ENCODE data around the gene TMEM106A. TPM values are rescaled to one million over a fixed set of nuclear protein-coding genes. Genes with fewer than 3 reads are reported as not detected.
"Not testable (repeated sequence)": the region's sequence is repeated elsewhere in the genome, so short reads cannot be mapped to it uniquely, and the experiment has no call there.

Gene TMEM106A
- total RNA-seq, 2 experiments from 2014 or later, result 10.1 to 10.4 TPM

DNA sequence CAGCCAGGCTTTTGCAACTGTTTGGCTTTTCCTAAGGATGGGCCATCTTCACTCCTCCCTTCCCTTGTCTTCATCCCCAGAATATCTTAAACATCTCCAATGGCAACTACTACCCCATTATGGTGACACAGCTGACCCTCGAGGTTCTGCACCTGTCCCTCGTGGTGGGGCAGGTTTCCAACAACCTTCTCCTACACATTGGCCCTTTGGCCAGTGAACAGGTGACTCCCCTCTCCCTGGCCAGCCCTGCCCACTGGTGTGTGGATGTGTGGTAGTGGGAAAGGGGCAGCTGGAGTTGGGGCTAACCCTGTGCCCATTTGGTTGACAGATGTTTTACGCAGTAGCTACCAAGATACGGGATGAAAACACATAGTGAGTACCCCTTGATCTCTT, 4.7 kb downstream of the TMEM106A start:
- Mint-ChIP-seq H3K27me3 (no peaks in the 10 kb centered on the region), H3K36me3 (peaks cover 20% of the 10 kb centered on the region), H3K27ac (no peak overlapping the region), H3K4me3 (no peak overlapping the region), H3K9me3 (no peaks in the 10 kb centered on the region), H3K4me1 (ENCODE audit: low read depth) (peaks cover 34% of the 10 kb centered on the region)
- DNase-seq, result no peak
- POLR2A ChIA-PET, result interaction anchor here (2.6 kb wide), 1 partner anchor 100 kb away, joined by 20 read pairs; no protein-coding TSS in a partner anchor
- intact Hi-C loops (cut with micrococcal nuclease), result loop anchor here (10.0 kb wide), 1 partner anchor 268 kb away; the partner anchor contains the start of gene DHX8
- CTCF ChIA-PET, result interaction anchor here (0.6 to 0.9 kb wide), 3 partner anchors 68 to 119 kb away, joined by 3 to 4 read pairs (median 3); no protein-coding TSS in a partner anchor

DNA sequence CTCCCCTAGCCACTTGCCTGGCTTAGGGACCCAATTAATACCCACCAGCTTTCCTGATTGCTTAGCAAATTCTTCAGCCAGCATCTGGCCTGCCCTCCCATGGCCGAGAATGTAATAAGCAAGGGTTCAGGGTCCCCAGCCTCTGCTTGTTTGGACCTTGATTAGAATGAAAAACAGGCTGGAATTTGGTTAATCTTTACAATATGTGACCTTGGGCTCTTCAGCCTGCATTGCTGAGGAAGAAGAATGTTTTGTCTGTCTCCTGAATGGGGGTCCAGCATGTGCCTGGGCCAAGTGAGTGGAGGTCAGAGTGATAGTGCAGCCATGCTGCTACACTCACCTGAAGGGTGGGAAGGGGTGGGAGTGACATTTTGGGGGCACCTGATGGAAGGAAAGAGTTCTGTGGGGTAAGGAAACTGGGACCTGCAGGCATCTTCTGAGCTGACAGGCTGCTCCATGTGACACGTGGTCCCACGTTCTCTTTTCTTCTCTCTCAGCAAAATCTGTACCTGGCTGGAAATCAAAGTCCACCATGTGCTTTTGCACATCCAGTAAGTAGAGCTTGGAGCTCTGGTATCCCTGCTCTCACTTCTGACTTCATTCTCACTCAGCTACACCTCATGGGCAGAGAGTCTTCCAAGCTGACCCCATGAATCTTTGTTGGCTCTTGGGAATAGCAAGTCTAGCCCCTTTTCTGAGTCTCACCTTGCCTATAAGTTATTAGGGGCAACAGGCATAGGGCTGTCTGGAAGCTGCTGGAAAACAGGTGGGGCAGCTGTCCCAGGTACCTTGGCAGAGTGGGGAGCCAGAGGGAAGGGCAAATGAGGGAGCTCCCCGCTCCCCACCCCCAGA, 5.3 kb downstream of the TMEM106A start:
- no peak for DNase-seq
- no peaks in the 10 kb centered on the region for H3K27me3 Mint-ChIP-seq
- H3K36me3 Mint-ChIP-seq, result peaks cover 20% of the 10 kb centered on the region
- H3K4me3 Mint-ChIP-seq, result no peak overlapping the region
- no peaks in the 10 kb centered on the region for H3K9me3 Mint-ChIP-seq
- POLR2A ChIA-PET, result interaction anchor here (2.6 kb wide), 1 partner anchor 99 kb away, joined by 20 read pairs; no protein-coding TSS in a partner anchor
- CTCF ChIA-PET, result interaction anchor here (0.6 to 0.9 kb wide), 3 partner anchors 68 to 119 kb away, joined by 3 read pairs; no protein-coding TSS in a partner anchor
- intact Hi-C loops (cut with micrococcal nuclease), result loop anchor here (10.0 kb wide), 1 partner anchor 268 kb away; the partner anchor contains the start of gene DHX8
- H3K4me1 Mint-ChIP-seq (ENCODE audit: low read depth), result peaks cover 34% of the 10 kb centered on the region
- no peak overlapping the region for H3K27ac Mint-ChIP-seq

DNA sequence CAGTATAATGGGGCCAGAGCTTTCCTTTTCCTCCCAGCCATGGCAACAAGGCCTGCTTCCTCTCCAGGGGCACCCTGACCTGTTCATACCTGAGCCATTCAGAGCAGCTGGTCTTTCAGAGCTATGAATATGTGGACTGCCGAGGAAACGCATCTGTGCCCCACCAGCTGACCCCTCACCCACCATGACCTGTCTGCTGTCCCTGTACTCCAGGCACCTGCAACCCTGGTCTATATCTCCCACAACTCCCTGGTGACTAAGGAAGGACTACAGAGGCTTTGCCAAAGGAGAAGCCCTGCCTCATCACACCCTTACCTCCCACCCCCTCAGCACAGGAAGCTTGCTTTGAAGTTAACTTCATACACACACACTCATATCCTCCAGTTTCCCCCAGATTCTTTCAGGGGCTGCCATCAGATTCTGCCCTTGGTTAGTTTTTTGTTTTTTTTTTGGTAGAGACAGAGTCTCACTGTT, 6.0 kb downstream of the TMEM106A start:
- intact Hi-C loops (cut with micrococcal nuclease), result loop anchor here (10.0 kb wide), 1 partner anchor 267 kb away; the partner anchor contains the start of gene DHX8
- H3K4me3 Mint-ChIP-seq, result no peak overlapping the region
- POLR2A ChIA-PET, result interaction anchor here (2.6 kb wide), 1 partner anchor 99 kb away, joined by 20 read pairs; no protein-coding TSS in a partner anchor

DNA sequence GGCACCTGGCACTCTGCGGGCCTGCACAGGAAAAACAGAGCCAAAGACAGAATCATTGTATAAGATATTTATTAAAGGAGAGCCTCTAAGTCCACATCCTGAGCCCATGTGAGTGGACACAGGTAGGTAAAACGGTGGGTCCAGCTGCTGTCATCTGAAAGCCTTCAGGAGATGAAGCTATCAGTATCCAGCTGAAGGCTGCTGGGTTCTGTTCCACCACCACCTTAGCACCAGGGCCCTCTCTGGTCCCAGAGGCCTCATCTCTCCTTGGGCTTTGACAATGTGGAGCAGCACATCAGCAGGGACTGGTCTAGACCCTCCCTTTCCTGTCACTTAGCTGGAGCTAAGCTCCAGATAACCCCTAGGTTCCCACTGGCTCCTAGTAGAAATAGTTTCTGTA, 7.3 kb downstream of the TMEM106A start:
- POLR2A ChIA-PET, result interaction anchor here (1.3 kb wide), 1 partner anchor 96 kb away, joined by 3 read pairs; no protein-coding TSS in a partner anchor
- H3K36me3 Mint-ChIP-seq, result peaks cover 14% of the 10 kb centered on the region
- no peaks in the 10 kb centered on the region for H3K9me3 Mint-ChIP-seq

More for the DNA sequence above, 6.0 kb downstream of the TMEM106A start:
- CTCF ChIA-PET, result interaction anchor here (0.6 kb wide), 1 partner anchor 97 kb away, joined by 3 read pairs; no protein-coding TSS in a partner anchor
- peaks cover 18% of the 10 kb centered on the region for H3K36me3 Mint-ChIP-seq
- no peaks in the 10 kb centered on the region for H3K9me3 Mint-ChIP-seq
- peak; percentile 33 for DNase-seq
- H3K27me3 Mint-ChIP-seq, result no peaks in the 10 kb centered on the region
- peaks cover 27% of the 10 kb centered on the region for H3K4me1 Mint-ChIP-seq (ENCODE audit: low read depth)
- peak overlapping the region; percentile 76 for H3K27ac Mint-ChIP-seq

DNA sequence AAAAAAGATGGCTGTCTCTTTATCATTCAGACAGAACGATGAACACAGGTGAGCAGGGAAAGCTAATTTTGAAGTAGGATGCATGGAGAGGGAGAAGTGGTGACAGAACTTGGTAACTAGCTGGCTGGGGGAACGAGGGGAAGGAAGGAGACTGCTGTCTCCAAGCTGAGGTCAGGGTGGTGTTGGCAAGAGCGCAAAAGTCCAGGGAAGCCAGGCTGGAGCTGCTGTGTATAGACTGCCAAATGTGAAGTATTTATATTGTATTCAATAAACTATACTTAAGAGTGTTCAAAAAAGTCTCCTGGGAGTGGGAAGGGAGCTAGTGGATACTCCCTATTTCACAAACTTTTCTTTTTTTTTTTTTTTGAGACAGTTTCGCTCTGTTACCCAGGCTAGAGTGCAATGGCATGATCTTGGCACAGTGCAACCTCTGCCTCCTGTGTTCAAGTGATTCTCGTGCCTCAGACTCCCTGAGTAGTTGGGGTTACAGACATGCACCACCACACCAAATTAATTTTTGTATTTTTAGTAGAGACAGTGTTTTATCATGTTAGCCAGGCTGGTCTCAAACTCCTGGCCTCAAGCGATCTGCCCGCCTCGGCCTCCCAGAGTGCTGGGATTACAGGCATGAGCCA, 8.2 kb downstream of the TMEM106A start:
- no peak overlapping the region for H3K27ac Mint-ChIP-seq
- no peak for DNase-seq
- no peaks in the 10 kb centered on the region for H3K27me3 Mint-ChIP-seq
- no peaks in the 10 kb centered on the region for H3K9me3 Mint-ChIP-seq
- H3K4me1 Mint-ChIP-seq (ENCODE audit: low read depth), result peaks cover 14% of the 10 kb centered on the region
- ChIA-PET POLR2A (interaction anchor here (0.5 to 1.3 kb wide), 3 partner anchors 53 to 1356 kb away, joined by 3 to 4 read pairs (median 3); no protein-coding TSS in a partner anchor), CTCF (no interaction called here)
- intact Hi-C loops (cut with micrococcal nuclease), result loop anchor here (10.0 kb wide), 1 partner anchor 265 kb away; the partner anchor contains the start of gene DHX8
- H3K36me3 Mint-ChIP-seq, result peaks cover 20% of the 10 kb centered on the region
- H3K4me3 Mint-ChIP-seq, result no peak overlapping the region

More for the DNA sequence above, 7.3 kb downstream of the TMEM106A start:
- DNase-seq, result no peak
- no peaks in the 10 kb centered on the region for H3K27me3 Mint-ChIP-seq
- H3K4me1 Mint-ChIP-seq (ENCODE audit: low read depth), result peaks cover 14% of the 10 kb centered on the region
- intact Hi-C loops (cut with micrococcal nuclease), result loop anchor here (10.0 kb wide), 1 partner anchor 266 kb away; the partner anchor contains the start of gene DHX8
- CTCF ChIA-PET, result no interaction called here
- no peak overlapping the region for H3K4me3 Mint-ChIP-seq
- H3K27ac Mint-ChIP-seq, result no peak overlapping the region

DNA sequence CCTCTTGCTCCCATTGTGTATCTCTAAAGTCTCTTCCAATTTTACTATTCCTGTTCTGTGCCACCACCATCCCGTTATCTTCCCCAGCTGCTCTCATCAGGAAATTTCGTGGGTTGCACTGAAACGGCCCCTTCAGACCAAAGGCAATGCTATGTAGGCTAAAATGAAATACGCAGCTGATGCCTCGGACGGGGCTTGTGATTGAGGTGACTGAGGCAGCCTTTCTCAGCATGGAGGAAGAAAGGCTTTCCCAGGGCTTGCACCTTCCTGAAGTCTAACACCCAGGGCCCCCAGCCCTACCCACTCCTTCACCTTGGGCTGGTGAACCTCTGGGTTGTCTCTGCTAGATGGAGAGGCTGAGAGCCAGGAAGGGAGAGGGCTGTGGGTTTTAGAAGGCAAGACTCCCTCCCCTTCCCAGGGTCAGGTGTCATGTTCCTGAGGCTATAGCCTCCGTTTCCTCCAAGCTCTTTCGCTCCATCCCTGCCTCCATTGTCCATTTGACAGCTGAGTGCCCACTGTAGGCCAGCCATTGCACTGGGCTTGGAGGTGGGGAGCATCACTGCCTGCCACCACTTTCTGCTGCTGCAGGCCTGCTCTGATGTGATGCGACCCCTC, 8.9 kb downstream of the TMEM106A start:
- Mint-ChIP-seq H3K9me3 (no peaks in the 10 kb centered on the region), H3K4me3 (no peak overlapping the region), H3K27ac (no peak overlapping the region), H3K27me3 (no peaks in the 10 kb centered on the region), H3K4me1 (ENCODE audit: low read depth) (peaks cover 14% of the 10 kb centered on the region), H3K36me3 (peaks cover 16% of the 10 kb centered on the region)
- ChIA-PET POLR2A (no interaction called here), CTCF (no interaction called here)
- intact Hi-C loops (cut with micrococcal nuclease), result no loop called here
- no peak for DNase-seq

DNA sequence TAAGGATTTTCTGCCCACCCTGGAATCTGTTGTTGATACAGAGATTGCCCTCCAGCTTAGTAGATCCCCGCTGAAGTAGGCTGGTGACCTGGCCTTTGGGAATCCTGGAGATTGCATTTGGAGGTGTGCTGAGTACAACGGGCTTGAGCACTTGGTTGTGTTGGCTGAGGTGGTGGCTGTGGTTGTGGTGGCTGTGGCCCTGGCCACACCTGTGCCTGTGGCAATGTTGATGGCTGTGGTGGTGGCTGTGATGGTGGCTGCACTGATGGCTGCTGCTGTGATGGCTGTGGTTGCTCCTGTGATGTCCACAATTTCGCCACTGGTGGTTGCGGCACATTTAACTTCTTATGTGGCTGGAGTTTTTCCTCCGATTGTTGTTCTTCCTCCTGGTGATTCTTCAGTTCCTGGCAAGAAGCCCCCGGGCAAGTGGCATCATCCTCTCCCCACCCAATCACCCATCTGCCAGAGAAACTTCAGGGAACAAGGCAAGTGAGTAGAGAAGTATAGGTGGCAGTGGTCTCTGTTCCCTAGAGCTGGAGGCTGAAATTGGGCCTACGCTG, 12.6 kb downstream of the TMEM106A start:
- CTCF ChIA-PET, result no interaction called here
- H3K27me3 Mint-ChIP-seq, result no peaks in the 10 kb centered on the region
- no peak for DNase-seq
- intact Hi-C loops (cut with micrococcal nuclease), result no loop called here
- H3K4me3 Mint-ChIP-seq, result no peak overlapping the region
- no peak overlapping the region for H3K27ac Mint-ChIP-seq
- no peaks in the 10 kb centered on the region for H3K9me3 Mint-ChIP-seq
- POLR2A ChIA-PET, result interaction anchor here (1.1 kb wide), 1 partner anchor 13 kb away, joined by 3 read pairs; the partner anchor contains the start of gene TMEM106A
- peaks cover 9% of the 10 kb centered on the region for H3K36me3 Mint-ChIP-seq
- peaks cover 2% of the 10 kb centered on the region for H3K4me1 Mint-ChIP-seq (ENCODE audit: low read depth)

DNA sequence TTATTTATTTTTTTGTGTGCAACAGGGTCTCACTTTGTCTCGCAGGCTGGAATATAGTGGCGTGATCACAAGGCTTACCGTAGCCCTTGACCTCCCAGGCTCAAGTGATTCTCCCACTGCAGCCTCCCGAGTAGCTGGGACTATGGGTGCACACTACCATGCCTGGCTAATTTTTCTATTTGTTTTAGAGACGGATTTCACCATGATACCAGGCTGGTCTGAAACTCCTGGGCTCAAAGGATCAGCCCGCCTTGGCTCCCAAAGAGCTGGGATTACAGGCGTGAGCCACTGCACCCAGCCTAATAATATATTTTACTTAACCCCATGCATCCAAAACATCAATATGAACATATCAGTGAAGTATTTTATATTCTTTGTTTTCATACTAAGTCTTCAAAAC, 14.7 kb downstream of the TMEM106A start:
- peaks cover 9% of the 10 kb centered on the region for H3K36me3 Mint-ChIP-seq
- CTCF ChIA-PET, result no interaction called here
- POLR2A ChIA-PET, result interaction anchor here (1.3 kb wide), 1 partner anchor 89 kb away, joined by 4 read pairs; no protein-coding TSS in a partner anchor
- no peaks in the 10 kb centered on the region for H3K9me3 Mint-ChIP-seq
- intact Hi-C loops (cut with micrococcal nuclease), result no loop called here
- H3K4me1 Mint-ChIP-seq (ENCODE audit: low read depth), result peaks cover under 1% of the 10 kb centered on the region
- H3K4me3 Mint-ChIP-seq, result no peak overlapping the region
- no peaks in the 10 kb centered on the region for H3K27me3 Mint-ChIP-seq
- no peak overlapping the region for H3K27ac Mint-ChIP-seq
- no peak for DNase-seq

DNA sequence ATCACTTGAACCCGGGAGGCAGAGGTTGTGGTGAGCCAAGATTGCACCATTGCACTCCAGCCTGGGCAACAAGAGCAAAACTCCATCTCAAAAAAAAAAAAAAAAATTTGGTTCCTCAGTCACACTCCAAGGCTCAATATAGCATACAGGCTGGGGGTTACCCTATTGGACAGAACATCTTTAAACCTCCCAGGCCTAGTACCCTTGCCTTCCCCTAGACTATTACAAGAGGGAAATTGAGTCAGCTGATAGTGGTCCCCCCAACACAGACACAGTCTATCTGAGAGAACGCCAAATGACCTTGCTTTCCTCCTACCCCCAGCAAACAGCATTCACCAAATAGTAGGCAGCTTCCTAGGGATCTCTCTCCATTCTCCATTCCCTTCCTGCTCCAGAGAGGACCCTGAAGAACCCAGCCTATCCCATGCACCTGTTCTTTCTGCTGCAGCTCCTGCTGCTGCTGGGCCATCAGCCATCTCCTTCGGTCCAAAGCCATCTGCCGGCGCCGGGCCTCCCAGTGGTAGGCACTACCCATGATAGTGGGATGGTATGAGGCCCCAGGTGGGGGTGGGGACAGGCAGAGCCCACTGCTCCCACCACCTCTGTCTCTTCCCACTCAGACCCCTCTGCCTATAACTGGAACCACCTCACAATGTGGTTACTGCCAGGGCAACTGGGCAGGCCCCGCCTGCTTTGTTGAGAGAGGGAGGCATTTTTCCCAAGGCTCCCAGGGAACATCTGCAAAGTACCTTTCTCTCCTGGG, 16.5 kb downstream of the TMEM106A start, which contains the start of gene CCDC200:
TSS of gene CCDC200 (minus strand) at position 604 of the 763 bp plus-strand sequence. CDS start at position 535, 69 bp downstream.
- H3K27ac Mint-ChIP-seq; H3K4me1 Mint-ChIP-seq (ENCODE audit: low read depth); H3K36me3 Mint-ChIP-seq; POLR2A ChIA-PET; CTCF ChIA-PET; H3K4me3 Mint-ChIP-seq; H3K27me3 Mint-ChIP-seq; DNase-seq; H3K9me3 Mint-ChIP-seq; intact Hi-C loops (cut with micrococcal nuclease): not testable (repeated sequence)

DNA sequence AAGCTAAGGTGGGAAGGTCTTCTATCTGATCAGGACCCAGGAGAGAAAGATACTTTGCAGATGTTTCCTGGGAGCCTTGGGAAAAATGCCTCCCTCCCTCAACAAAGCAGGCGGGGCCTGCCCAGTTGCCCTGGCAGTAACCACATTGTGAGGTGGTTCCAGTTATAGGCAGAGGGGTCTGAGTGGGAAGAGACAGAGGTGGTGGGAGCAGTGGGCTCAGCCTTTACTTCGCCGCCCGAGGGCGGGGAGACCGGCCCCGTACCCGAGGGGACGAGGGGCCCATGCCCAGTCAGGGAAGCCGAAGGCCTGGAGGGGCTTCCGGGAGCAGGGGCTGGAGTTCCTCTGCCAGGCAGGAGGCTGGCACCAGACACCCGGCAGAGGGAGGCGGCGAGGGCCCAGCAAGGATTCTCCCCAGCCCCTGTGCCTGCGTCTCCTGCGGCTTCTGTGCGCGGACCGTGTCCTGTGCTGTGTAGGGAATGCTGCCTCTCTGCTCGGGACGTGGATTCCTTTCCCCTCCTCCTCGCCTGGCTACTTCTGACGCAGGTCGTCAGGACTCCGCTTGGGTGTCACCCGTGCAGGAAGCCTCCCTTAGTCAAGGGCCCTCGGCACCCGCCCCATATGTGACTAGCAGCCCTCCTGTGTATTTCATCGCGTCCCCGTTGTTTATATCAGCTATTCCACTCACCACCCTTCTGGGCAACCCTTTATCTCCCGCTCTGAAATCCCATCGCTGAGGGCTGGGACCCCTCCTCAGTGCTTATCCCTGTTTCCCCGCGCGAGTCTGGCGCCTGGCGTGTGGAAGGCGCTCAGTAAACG, 19.7 kb downstream of the TMEM106A start:
- H3K27me3 Mint-ChIP-seq; intact Hi-C loops (cut with micrococcal nuclease); DNase-seq; CTCF ChIA-PET; H3K4me1 Mint-ChIP-seq (ENCODE audit: low read depth); H3K27ac Mint-ChIP-seq; H3K9me3 Mint-ChIP-seq; H3K36me3 Mint-ChIP-seq; POLR2A ChIA-PET: not testable (repeated sequence)
- H3K4me3 Mint-ChIP-seq, result peak overlapping the region; percentile 34
